ENCODE measurements around the gene SBNO2. TPM values are rescaled to one million over a fixed set of nuclear protein-coding genes. Genes with fewer than 3 reads are reported as not detected.

Gene SBNO2
- total and polyA plus RNA-seq, 9 of the 15 experiments (the other 6 are each of a cell fraction or from before 2014, with no cell fraction given) = 0.01 to 46.2 (median 6.7) TPM

- TF ChIP-seq STAT6 (CRISPR knock-in tag; IDR thresholded peaks at IDR 0.05) = no peak
- TF ChIP-seq ZNF584 (CRISPR knock-in tag; IDR thresholded peaks at IDR 0.05; ENCODE audit: low read depth) = no peak
- peak in 1 of 2 experiments; percentile 60; a peak in 2 of 4 replicates for TF ChIP-seq FOXK2 (conservative IDR thresholded peaks at IDR 0.05 in 1 of 2, IDR thresholded peaks at IDR 0.05 in 1 of 2; ENCODE audit: low read depth in 2 of 2)
- TF ChIP-seq HINFP (tag; conservative IDR thresholded peaks at IDR 0.05; ENCODE audit: low read depth) = no peak
- TF ChIP-seq HDAC1 (IDR thresholded peaks at IDR 0.05) = 0 out of 4 replicates have a peak, but pooled peaks of 1 of the 2 experiments have one; percentile 70
- no peak for TF ChIP-seq SNAPC5 (CRISPR knock-in tag; IDR thresholded peaks at IDR 0.05)
- TF ChIP-seq SPI1 (IDR thresholded peaks at IDR 0.05; ENCODE audit: borderline replicate concordance, low read depth, low read length) = no peak
- no peak; a peak in 1 of 4 replicates for TF ChIP-seq ZMIZ1 (IDR thresholded peaks at IDR 0.05; ENCODE audit: low read depth in 2 of 2, low read length in 2 of 2)
- TF ChIP-seq SMARCC2 (IDR thresholded peaks at IDR 0.05; ENCODE audit: low read depth) = no peak
- TF ChIP-seq ELK3 (CRISPR knock-in tag; IDR thresholded peaks at IDR 0.05) = no peak
- TF ChIP-seq ZNF143 (CRISPR knock-in tag; IDR thresholded peaks at IDR 0.05) = no peak
- TF ChIP-seq GTF3C2 (IDR thresholded peaks at IDR 0.05; ENCODE audit: borderline replicate concordance, extremely low read depth, insufficient read length) = no peak
Measured at GRCh38 chr19:1073063-1073955, 100.8 kb downstream of the SBNO2 start (continued).
